ENCODE data around the gene NHLRC1. TPM values are rescaled to one million over a fixed set of nuclear protein-coding genes. Genes with fewer than 3 reads are reported as not detected.

NHLRC1 gene
- polyA plus RNA-seq, 1 of the 3 experiments (the other 2 are of a cell fraction), result 0.15 TPM

DNA sequence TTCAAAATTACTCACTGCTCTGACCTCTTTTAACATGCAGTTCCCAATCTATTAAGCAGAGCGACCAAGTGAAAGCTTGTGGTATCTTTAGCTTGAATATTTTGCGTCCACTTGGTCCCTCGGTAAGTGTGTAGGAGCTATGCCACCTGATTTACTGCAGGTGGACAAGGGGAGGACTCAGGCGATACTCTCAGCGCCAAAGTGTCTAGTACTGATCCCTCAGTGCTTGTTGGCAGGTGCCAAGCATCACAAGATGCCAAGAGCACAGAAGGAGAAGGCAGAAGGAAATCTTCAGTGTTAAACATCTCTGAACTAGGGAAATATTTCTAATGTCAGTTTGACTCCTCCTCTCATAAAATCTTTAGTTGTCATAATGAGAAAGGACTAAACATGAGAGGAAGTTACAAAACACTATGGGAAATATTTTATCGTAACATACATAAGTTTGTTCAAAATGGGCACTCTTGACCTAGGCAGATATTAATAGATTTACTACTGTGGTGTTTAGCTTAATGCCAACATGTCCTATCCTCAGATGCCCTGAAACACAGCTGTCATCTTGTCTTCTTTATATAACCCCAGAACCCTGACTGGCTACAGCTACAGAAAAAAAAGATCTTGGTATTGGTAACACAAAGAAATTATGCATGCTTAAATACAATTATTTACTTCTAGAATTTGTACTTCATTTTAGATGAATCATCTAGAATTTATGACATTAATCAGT lies 19.5 kb downstream of the NHLRC1 start:
- Histone ChIP-seq H2AFZ (ENCODE audit: low read depth) (no peak overlapping the region), H3K9me3 (peaks cover 21% of the 10 kb centered on the region; the same call in 1 of the 2 replicates), H3K36me3 (replicated peaks in 1 of 2; ENCODE audit: control insufficient read depth in 1 of 2, insufficient read depth in 2 of 2, low read length in 1 of 2) (no peaks in the 10 kb centered on the region), H3K79me2 (ENCODE audit: insufficient read depth) (no peaks in the 10 kb centered on the region), H3K4me2 (no peak overlapping the region), H3K27ac (ENCODE audit: low read depth in 2 of 2, low read length in 1 of 2) (no peak overlapping the region), H3K27me3 (ENCODE audit: insufficient read depth) (no peaks in the 10 kb centered on the region), H3K4me1 (ENCODE audit: control insufficient read depth in 1 of 2, insufficient read depth in 2 of 2, low read depth in 1 of 2, low read length in 1 of 2) (no peaks in the 10 kb centered on the region), H4K20me1 (ENCODE audit: insufficient read depth) (no peaks in the 10 kb centered on the region), H3F3A (replicated peaks; ENCODE audit: insufficient read depth) (no peaks in the 10 kb centered on the region), H3K4me3 (ENCODE audit: low read depth in 2 of 2, low read length in 1 of 2) (no peak overlapping the region), H3K9me2 (no peaks in the 10 kb centered on the region), H3K9ac (no peak overlapping the region)
- TF ChIP-seq RFX5 (IDR thresholded peaks at IDR 0.05; ENCODE audit: low read length), result no peak
- DNase-seq, result no peak
- 85% methylated on average over 6 of the region's 6 CpGs for WGBS (ENCODE audit: low lambda C conversion rate)
- ChIA-PET CTCF (no interaction called here), POLR2A (no interaction called here)

DNA sequence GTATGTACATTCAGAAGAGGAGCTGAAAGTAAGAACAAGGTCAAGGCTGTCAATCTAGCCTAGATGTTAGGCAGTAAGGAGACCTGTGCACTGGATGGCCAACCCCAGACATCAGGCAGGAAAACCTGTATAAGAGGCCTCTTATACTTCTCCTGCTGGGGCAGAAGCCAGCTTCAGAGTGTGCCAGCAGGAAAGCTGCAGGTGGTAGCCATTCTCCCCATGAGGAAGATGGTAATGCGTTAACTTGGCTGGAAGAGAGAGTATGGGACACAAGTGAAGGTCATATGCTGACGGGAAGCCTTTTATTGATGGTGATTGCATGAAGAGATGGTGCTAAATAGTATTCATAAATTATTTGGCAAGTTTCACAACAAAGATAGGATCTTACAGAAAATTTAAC lies 20.6 kb downstream of the NHLRC1 start:
- Histone ChIP-seq H3K4me2 (no peak overlapping the region), H3K9ac (no peak overlapping the region), H3K27ac (ENCODE audit: low read depth in 2 of 2, low read length in 1 of 2) (no peak overlapping the region), H3K79me2 (ENCODE audit: insufficient read depth) (no peaks in the 10 kb centered on the region), H3F3A (replicated peaks; ENCODE audit: insufficient read depth) (no peaks in the 10 kb centered on the region), H4K20me1 (ENCODE audit: insufficient read depth) (no peaks in the 10 kb centered on the region), H3K4me1 (ENCODE audit: control insufficient read depth in 1 of 2, insufficient read depth in 2 of 2, low read depth in 1 of 2, low read length in 1 of 2) (no peaks in the 10 kb centered on the region), H2AFZ (ENCODE audit: low read depth) (no peak overlapping the region), H3K9me2 (no peaks in the 10 kb centered on the region), H3K27me3 (ENCODE audit: insufficient read depth) (no peaks in the 10 kb centered on the region), H3K9me3 (peaks cover 12% of the 10 kb centered on the region; the same call in 1 of the 2 replicates), H3K4me3 (ENCODE audit: low read depth in 2 of 2, low read length in 1 of 2) (no peak overlapping the region), H3K36me3 (replicated peaks in 1 of 2; ENCODE audit: control insufficient read depth in 1 of 2, insufficient read depth in 2 of 2, low read length in 1 of 2) (no peaks in the 10 kb centered on the region)
- TF ChIP-seq FOXM1 (IDR thresholded peaks at IDR 0.05; ENCODE audit: low read depth) (no peak), CHD2 (IDR thresholded peaks at IDR 0.05; ENCODE audit: low read length, partially characterized antibody) (no peak), MEF2A (IDR thresholded peaks at IDR 0.05; ENCODE audit: borderline replicate concordance, low read depth) (no peak), FOSL2 (IDR thresholded peaks at IDR 0.05; ENCODE audit: borderline replicate concordance, low read depth) (no peak), RFX5 (IDR thresholded peaks at IDR 0.05; ENCODE audit: low read length) (no peak), ELF1 (IDR thresholded peaks at IDR 0.05) (no peak), YY1 (IDR thresholded peaks at IDR 0.05; ENCODE audit: low read depth) (no peak), EP300 (IDR thresholded peaks at IDR 0.05; ENCODE audit: borderline replicate concordance in 1 of 2, low read depth in 1 of 2, low read length in 1 of 2) (no peak), SIN3A (IDR thresholded peaks at IDR 0.05; ENCODE audit: borderline replicate concordance, low read depth, low read length) (no peak), SMC3 (IDR thresholded peaks at IDR 0.05; ENCODE audit: low read depth, low read length) (no peak), FOXJ3 (CRISPR knock-in tag; IDR thresholded peaks at IDR 0.05) (no peak), MXI1 (IDR thresholded peaks at IDR 0.05; ENCODE audit: low read depth, low read length) (no peak), TCF12 (IDR thresholded peaks at IDR 0.05) (no peak), RCOR1 (IDR thresholded peaks at IDR 0.05; ENCODE audit: low read length) (no peak), GATA2 (CRISPR knock-in tag; IDR thresholded peaks at IDR 0.05) (no peak)
- TF ChIP-seq, protein P1, sequence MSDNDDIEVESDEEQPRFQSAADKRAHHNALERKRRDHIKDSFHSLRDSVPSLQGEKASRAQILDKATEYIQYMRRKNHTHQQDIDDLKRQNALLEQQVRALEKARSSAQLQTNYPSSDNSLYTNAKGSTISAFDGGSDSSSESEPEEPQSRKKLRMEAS (IDR thresholded peaks at IDR 0.05; ENCODE audit: low read depth), result no peak
- TF ChIP-seq, protein P2, sequence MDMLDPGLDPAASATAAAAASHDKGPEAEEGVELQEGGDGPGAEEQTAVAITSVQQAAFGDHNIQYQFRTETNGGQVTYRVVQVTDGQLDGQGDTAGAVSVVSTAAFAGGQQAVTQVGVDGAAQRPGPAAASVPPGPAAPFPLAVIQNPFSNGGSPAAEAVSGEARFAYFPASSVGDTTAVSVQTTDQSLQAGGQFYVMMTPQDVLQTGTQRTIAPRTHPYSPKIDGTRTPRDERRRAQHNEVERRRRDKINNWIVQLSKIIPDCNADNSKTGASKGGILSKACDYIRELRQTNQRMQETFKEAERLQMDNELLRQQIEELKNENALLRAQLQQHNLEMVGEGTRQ (IDR thresholded peaks at IDR 0.05; ENCODE audit: borderline replicate concordance, low read depth, low read length), result no peak
- TF ChIP-seq, protein P3, sequence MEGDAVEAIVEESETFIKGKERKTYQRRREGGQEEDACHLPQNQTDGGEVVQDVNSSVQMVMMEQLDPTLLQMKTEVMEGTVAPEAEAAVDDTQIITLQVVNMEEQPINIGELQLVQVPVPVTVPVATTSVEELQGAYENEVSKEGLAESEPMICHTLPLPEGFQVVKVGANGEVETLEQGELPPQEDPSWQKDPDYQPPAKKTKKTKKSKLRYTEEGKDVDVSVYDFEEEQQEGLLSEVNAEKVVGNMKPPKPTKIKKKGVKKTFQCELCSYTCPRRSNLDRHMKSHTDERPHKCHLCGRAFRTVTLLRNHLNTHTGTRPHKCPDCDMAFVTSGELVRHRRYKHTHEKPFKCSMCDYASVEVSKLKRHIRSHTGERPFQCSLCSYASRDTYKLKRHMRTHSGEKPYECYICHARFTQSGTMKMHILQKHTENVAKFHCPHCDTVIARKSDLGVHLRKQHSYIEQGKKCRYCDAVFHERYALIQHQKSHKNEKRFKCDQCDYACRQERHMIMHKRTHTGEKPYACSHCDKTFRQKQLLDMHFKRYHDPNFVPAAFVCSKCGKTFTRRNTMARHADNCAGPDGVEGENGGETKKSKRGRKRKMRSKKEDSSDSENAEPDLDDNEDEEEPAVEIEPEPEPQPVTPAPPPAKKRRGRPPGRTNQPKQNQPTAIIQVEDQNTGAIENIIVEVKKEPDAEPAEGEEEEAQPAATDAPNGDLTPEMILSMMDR (IDR thresholded peaks at IDR 0.05), result no peak
- TF ChIP-seq, protein P4, sequence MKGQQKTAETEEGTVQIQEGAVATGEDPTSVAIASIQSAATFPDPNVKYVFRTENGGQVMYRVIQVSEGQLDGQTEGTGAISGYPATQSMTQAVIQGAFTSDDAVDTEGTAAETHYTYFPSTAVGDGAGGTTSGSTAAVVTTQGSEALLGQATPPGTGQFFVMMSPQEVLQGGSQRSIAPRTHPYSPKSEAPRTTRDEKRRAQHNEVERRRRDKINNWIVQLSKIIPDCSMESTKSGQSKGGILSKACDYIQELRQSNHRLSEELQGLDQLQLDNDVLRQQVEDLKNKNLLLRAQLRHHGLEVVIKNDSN (IDR thresholded peaks at IDR 0.05; ENCODE audit: borderline replicate concordance, low read depth), result no peak
- TF ChIP-seq, protein P5, sequence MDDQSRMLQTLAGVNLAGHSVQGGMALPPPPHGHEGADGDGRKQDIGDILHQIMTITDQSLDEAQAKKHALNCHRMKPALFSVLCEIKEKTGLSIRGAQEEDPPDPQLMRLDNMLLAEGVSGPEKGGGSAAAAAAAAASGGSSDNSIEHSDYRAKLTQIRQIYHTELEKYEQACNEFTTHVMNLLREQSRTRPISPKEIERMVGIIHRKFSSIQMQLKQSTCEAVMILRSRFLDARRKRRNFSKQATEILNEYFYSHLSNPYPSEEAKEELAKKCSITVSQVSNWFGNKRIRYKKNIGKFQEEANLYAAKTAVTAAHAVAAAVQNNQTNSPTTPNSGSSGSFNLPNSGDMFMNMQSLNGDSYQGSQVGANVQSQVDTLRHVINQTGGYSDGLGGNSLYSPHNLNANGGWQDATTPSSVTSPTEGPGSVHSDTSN (IDR thresholded peaks at IDR 0.05), result no peak
- WGBS (ENCODE audit: low lambda C conversion rate), result 68% methylated on average over 2 of the region's 2 CpGs
- ChIA-PET CTCF (interaction anchor here (1.0 to 1.5 kb wide), 2 partner anchors 11 to 14 kb away, joined by 3 read pairs; no protein-coding TSS in a partner anchor), POLR2A (no interaction called here)
- no peak for DNase-seq

Data from SK-N-SH (cell line).